Naive B cell (primary cell): ENCODE results near the gene TSHZ2. TPM values are rescaled to one million over a fixed set of nuclear protein-coding genes. Genes with fewer than 3 reads are reported as not detected.

Experiments used
- ATAC-seq, 2 donors: fragments of 150-1000 bp; cut with Tn5 transposase; 2 replicates each; pipeline ENCODE4 v1.10.0; 2021; ENCODE audit warnings: low read depth in 2 of 2, mild to moderate bottlenecking in 2 of 2, moderate library complexity in 2 of 2
- DNase-seq: peaks from one replicate; pipeline ENCODE4 v3.0.0; 2022
- H3K27ac Mint-ChIP-seq, 6 donors: one replicate each; pipeline ENCODE4 v1.8.0; 2020 to 2022; ENCODE audit warnings: mild to moderate bottlenecking in 6 of 6, mixed read lengths in 6 of 6, moderate library complexity in 5 of 6, inconsistent platforms in 2 of 6
- H3K27me3 Mint-ChIP-seq, 3 donors: one replicate each; pipeline ENCODE4 v1.8.0; 2021 to 2022; ENCODE audit warnings: mixed read lengths in 3 of 3, mild to moderate bottlenecking in 1 of 3
- H3K36me3 Mint-ChIP-seq, 2 donors: one replicate each; pipeline ENCODE4 v1.8.0; 2020 to 2022; ENCODE audit warnings: mixed read lengths in 2 of 2, inconsistent platforms in 1 of 2, mild to moderate bottlenecking in 1 of 2
- H3K4me1 Mint-ChIP-seq, 3 donors: one replicate each; pipeline ENCODE4 v1.8.0; 2020 to 2022; ENCODE audit warnings: mixed read lengths in 3 of 3, inconsistent platforms in 1 of 3, mild to moderate bottlenecking in 1 of 3, moderate library complexity in 1 of 3
- H3K4me3 Mint-ChIP-seq, 8 donors: one replicate each; pipeline ENCODE4 v1.8.0; 2020 to 2022; ENCODE audit warnings: mild to moderate bottlenecking in 8 of 8, mixed read lengths in 8 of 8, moderate library complexity in 8 of 8, inconsistent platforms in 2 of 8
- H3K9me3 Mint-ChIP-seq, 7 donors: one replicate each; pipeline ENCODE4 v1.8.0; 2020 to 2022; ENCODE audit warnings: mixed read lengths in 7 of 7, mild to moderate bottlenecking in 5 of 7, inconsistent platforms in 2 of 7, moderate library complexity in 1 of 7
- polyA plus RNA-seq, 6 donors: library from polyadenylated mRNA; unstranded; fragments of 300-500 nt; fragmentation: Illumina TruSeq; gene quantifications; one replicate each; pipeline ENCODE4 v1.2.3, GENCODE V29; 2021; ENCODE audit warnings: low read depth in 6 of 6

Gene TSHZ2
- polyA plus RNA-seq, 6 donors from 2014 or later = 0.04 to 0.32 (median 0.13) TPM; not detected in 2

GRCh38 chr20:53220482-53221307, 248.5 kb downstream of the TSHZ2 start:
- Mint-ChIP-seq H3K4me3 (no peak overlapping the region), H3K27ac (peak overlapping the region in 1 of 6 donors; percentile 43)

GRCh38 chr20:53221731-53222130, 249.6 kb downstream of the TSHZ2 start:
- ATAC-seq (no peak), DNase-seq (no peak)
- Mint-ChIP-seq H3K36me3 (no peaks in the 10 kb centered on the region), H3K4me3 (no peak overlapping the region), H3K9me3 (peaks cover 0 to 9% (median 0%) of the 10 kb centered on the region in 7 donors), H3K27me3 (peaks cover 18 to 31% (median 18%) of the 10 kb centered on the region in 3 donors), H3K4me1 (peaks cover 0 to 5% (median 5%) of the 10 kb centered on the region in 3 donors), H3K27ac (no peak overlapping the region)

More at GRCh38 chr20:53220482-53221307, 248.5 kb downstream of the TSHZ2 start:
- DNase-seq (no peak), ATAC-seq (no peak)
- Mint-ChIP-seq H3K27me3 (peaks cover 23 to 36% (median 24%) of the 10 kb centered on the region in 3 donors), H3K36me3 (no peaks in the 10 kb centered on the region), H3K9me3 (peaks cover 0 to 9% (median 0%) of the 10 kb centered on the region in 7 donors), H3K4me1 (peaks cover 0 to 7% (median 6%) of the 10 kb centered on the region in 3 donors)

GRCh38 chr20:53222416-53222815, 250.3 kb downstream of the TSHZ2 start:
- no peaks in the 10 kb centered on the region for H3K4me1 Mint-ChIP-seq
- no peak overlapping the region for H3K27ac Mint-ChIP-seq
- no peaks in the 10 kb centered on the region for H3K36me3 Mint-ChIP-seq
- H3K9me3 Mint-ChIP-seq = peaks cover 0 to 9% (median 0%) of the 10 kb centered on the region in 7 donors
- H3K4me3 Mint-ChIP-seq = no peak overlapping the region
- peaks cover 18 to 24% (median 18%) of the 10 kb centered on the region in 3 donors for H3K27me3 Mint-ChIP-seq
- DNase-seq = no peak
- no peak for ATAC-seq

GRCh38 chr20:53222932-53223331, 250.8 kb downstream of the TSHZ2 start:
- Mint-ChIP-seq H3K4me1 (no peaks in the 10 kb centered on the region), H3K36me3 (no peaks in the 10 kb centered on the region), H3K27me3 (peaks cover 18 to 23% (median 18%) of the 10 kb centered on the region in 3 donors), H3K9me3 (peaks cover 0 to 9% (median 0%) of the 10 kb centered on the region in 7 donors), H3K27ac (no peak overlapping the region), H3K4me3 (no peak overlapping the region)
- no peak for DNase-seq
- no peak for ATAC-seq

- H3K27ac Mint-ChIP-seq = peak overlapping the region in 1 of 6 donors; percentile 59
- H3K4me3 Mint-ChIP-seq = no peak overlapping the region
- ATAC-seq = no peak
- no peaks in the 10 kb centered on the region for H3K36me3 Mint-ChIP-seq
- no peaks in the 10 kb centered on the region for H3K4me1 Mint-ChIP-seq
- no peak for DNase-seq
- H3K27me3 Mint-ChIP-seq = peaks cover 12 to 24% (median 18%) of the 10 kb centered on the region in 3 donors
- peaks cover 0 to 9% (median 0%) of the 10 kb centered on the region in 7 donors for H3K9me3 Mint-ChIP-seq
Observed at GRCh38 chr20:53223626-53224172, 251.5 kb downstream of the TSHZ2 start.

- peaks cover 12 to 26% (median 18%) of the 10 kb centered on the region in 3 donors for H3K27me3 Mint-ChIP-seq
- H3K27ac Mint-ChIP-seq = no peak overlapping the region
- ATAC-seq = no peak
- peaks cover 0 to 9% (median 2%) of the 10 kb centered on the region in 7 donors for H3K9me3 Mint-ChIP-seq
- H3K4me3 Mint-ChIP-seq = no peak overlapping the region
- no peak for DNase-seq
- peaks cover 0 to 2% (median 0%) of the 10 kb centered on the region in 3 donors for H3K4me1 Mint-ChIP-seq
- H3K36me3 Mint-ChIP-seq = no peaks in the 10 kb centered on the region
Observed at GRCh38 chr20:53224851-53225250, 252.7 kb downstream of the TSHZ2 start.

- no peak for DNase-seq
- Mint-ChIP-seq H3K27ac (no peak overlapping the region), H3K36me3 (no peaks in the 10 kb centered on the region), H3K9me3 (peaks cover 0 to 8% (median 0%) of the 10 kb centered on the region in 7 donors), H3K4me1 (peaks cover 0 to 2% (median 0%) of the 10 kb centered on the region in 3 donors), H3K27me3 (peaks cover 17 to 29% (median 18%) of the 10 kb centered on the region in 3 donors), H3K4me3 (no peak overlapping the region)
- no peak for ATAC-seq
Observed at GRCh38 chr20:53226826-53227225, 254.7 kb downstream of the TSHZ2 start.

GRCh38 chr20:53227523-53227922, 255.4 kb downstream of the TSHZ2 start:
- Mint-ChIP-seq H3K27ac (no peak overlapping the region), H3K36me3 (no peaks in the 10 kb centered on the region), H3K27me3 (peaks cover 13 to 29% (median 25%) of the 10 kb centered on the region in 3 donors)

GRCh38 chr20:53231061-53231460, 258.9 kb downstream of the TSHZ2 start:
- H3K36me3 Mint-ChIP-seq = peaks cover 3 to 9% of the 10 kb centered on the region in 2 donors
- DNase-seq (no peak), ATAC-seq (no peak)
- peaks cover 0 to 16% (median 5%) of the 10 kb centered on the region in 7 donors for H3K9me3 Mint-ChIP-seq
- peaks cover 0 to 2% (median 0%) of the 10 kb centered on the region in 3 donors for H3K4me1 Mint-ChIP-seq
- H3K27me3 Mint-ChIP-seq = peaks cover 18 to 23% (median 21%) of the 10 kb centered on the region in 3 donors
- no peak overlapping the region for H3K27ac Mint-ChIP-seq
- no peak overlapping the region for H3K4me3 Mint-ChIP-seq

More at GRCh38 chr20:53227523-53227922, 255.4 kb downstream of the TSHZ2 start:
- no peak for ATAC-seq
- Mint-ChIP-seq H3K4me3 (no peak overlapping the region), H3K9me3 (peaks cover 0 to 8% (median 0%) of the 10 kb centered on the region in 7 donors), H3K4me1 (peaks cover 0 to 2% (median 0%) of the 10 kb centered on the region in 3 donors)
- DNase-seq = no peak

GRCh38 chr20:53237461-53237860, 265.3 kb downstream of the TSHZ2 start:
- H3K9me3 Mint-ChIP-seq = peaks cover 2 to 18% (median 10%) of the 10 kb centered on the region in 7 donors
- DNase-seq = no peak
- H3K27me3 Mint-ChIP-seq = peaks cover 20 to 28% (median 24%) of the 10 kb centered on the region in 3 donors
- H3K36me3 Mint-ChIP-seq = peaks cover 8 to 9% of the 10 kb centered on the region in 2 donors
- no peak overlapping the region for H3K27ac Mint-ChIP-seq
- H3K4me1 Mint-ChIP-seq = no peaks in the 10 kb centered on the region
- no peak overlapping the region for H3K4me3 Mint-ChIP-seq
- no peak for ATAC-seq

- Mint-ChIP-seq H3K4me1 (no peaks in the 10 kb centered on the region), H3K9me3 (peaks cover 2 to 18% (median 10%) of the 10 kb centered on the region in 7 donors), H3K27me3 (peaks cover 18 to 34% (median 23%) of the 10 kb centered on the region in 3 donors), H3K36me3 (peaks cover 8 to 9% of the 10 kb centered on the region in 2 donors), H3K4me3 (no peak overlapping the region), H3K27ac (no peak overlapping the region)
- no peak for ATAC-seq
- no peak for DNase-seq
Observed at GRCh38 chr20:53238121-53238660, 266.0 kb downstream of the TSHZ2 start.

- no peak for ATAC-seq
- peaks cover 0 to 4% (median 3%) of the 10 kb centered on the region in 7 donors for H3K9me3 Mint-ChIP-seq
- no peak overlapping the region for H3K4me3 Mint-ChIP-seq
- no peak overlapping the region for H3K27ac Mint-ChIP-seq
- DNase-seq = no peak
- H3K36me3 Mint-ChIP-seq = peaks cover 0 to 5% of the 10 kb centered on the region in 2 donors
- H3K27me3 Mint-ChIP-seq = peaks cover 15 to 34% (median 21%) of the 10 kb centered on the region in 3 donors
- H3K4me1 Mint-ChIP-seq = no peaks in the 10 kb centered on the region
Observed at GRCh38 chr20:53243152-53243551, 271.0 kb downstream of the TSHZ2 start.

- ATAC-seq (no peak), DNase-seq (no peak)
- H3K36me3 Mint-ChIP-seq = peaks cover 0 to 5% of the 10 kb centered on the region in 2 donors
- peaks cover 15 to 27% (median 24%) of the 10 kb centered on the region in 3 donors for H3K27me3 Mint-ChIP-seq
- H3K4me1 Mint-ChIP-seq = no peaks in the 10 kb centered on the region
- no peak overlapping the region for H3K27ac Mint-ChIP-seq
- H3K4me3 Mint-ChIP-seq = no peak overlapping the region
- H3K9me3 Mint-ChIP-seq = peaks cover 0 to 4% (median 3%) of the 10 kb centered on the region in 7 donors
Observed at GRCh38 chr20:53244711-53245110, 272.6 kb downstream of the TSHZ2 start.
